DOHH2 (cell line): ENCODE measurements around the gene RRP8.

Experiments
- H3F3A ChIP-seq: fragments of 200-600 bp; sonication (generic), shearing (Covaris generic); 2 replicates; pipeline ENCODE4 v1.6.0; 2016; ENCODE audit warnings: antibody characterized with exemption, mild to moderate bottlenecking; ENCODE audit not compliant: control insufficient read depth, insufficient read depth
- H3K27ac ChIP-seq: fragments of 200-600 bp; sonication (generic); 2 replicates; pipeline ENCODE4 v1.5.1; 2014; ENCODE audit warnings: low read depth, mild to moderate bottlenecking, low read length, moderate library complexity
- H3K27me3 ChIP-seq: fragments of 200-600 bp; sonication (generic); 2 replicates; pipeline ENCODE4 v1.6.1; 2014; ENCODE audit warnings: mild to moderate bottlenecking, low read length, mixed read lengths; ENCODE audit not compliant: control insufficient read depth
- H3K36me3 ChIP-seq: fragments of 200-600 bp; sonication (generic); 2 replicates; pipeline ENCODE4 v1.6.1; 2014; ENCODE audit warnings: mild to moderate bottlenecking, low read length, moderate library complexity, mixed read lengths; ENCODE audit not compliant: control insufficient read depth
- H3K4me1 ChIP-seq: fragments of 200-600 bp; sonication (generic); 2 replicates; pipeline ENCODE4 v1.6.1; 2014; ENCODE audit warnings: mild to moderate bottlenecking, low read length, mixed read lengths; ENCODE audit not compliant: control insufficient read depth
- H3K4me2 ChIP-seq: fragments of 200-600 bp; sonication (generic); 2 replicates; pipeline ENCODE4 v1.6.0; 2014; ENCODE audit warnings: mild to moderate bottlenecking, low read length, moderate library complexity
- H3K4me3 ChIP-seq: fragments of 200-600 bp; sonication (generic); 2 replicates; pipeline ENCODE4 v1.5.1; 2014; ENCODE audit warnings: mild to moderate bottlenecking, low read length, mixed read lengths
- H3K79me2 ChIP-seq: fragments of 200-600 bp; sonication (generic); 2 replicates; pipeline ENCODE4 v1.6.1; 2014; ENCODE audit warnings: mild to moderate bottlenecking, low read length, mixed read lengths; ENCODE audit not compliant: control insufficient read depth
- H3K9me2 ChIP-seq: fragments of 200-600 bp; sonication (generic); replicated peaks from 2 replicates; pipeline ENCODE4 v1.6.1; 2014; ENCODE audit warnings: mild to moderate bottlenecking, low read length, mixed read lengths; ENCODE audit not compliant: control insufficient read depth
- H3K9me3 ChIP-seq: fragments of 200-600 bp; sonication (generic); 2 replicates; pipeline ENCODE4 v1.6.1; 2014; ENCODE audit warnings: antibody characterized with exemption, low read length, mixed read lengths; ENCODE audit not compliant: control insufficient read depth, insufficient read depth
- H4K20me1 ChIP-seq: fragments of 200-600 bp; sonication (generic); 2 replicates; pipeline ENCODE4 v1.6.0; 2014; ENCODE audit warnings: low read depth, mild to moderate bottlenecking, antibody characterized with exemption, low read length, moderate library complexity; ENCODE audit not compliant: control insufficient read depth, insufficient read depth
- CTCF ChIP-seq: fragments of 200-600 bp; sonication (generic); IDR thresholded peaks from one replicate; pipeline ENCODE4 v1.5.1; 2014; ENCODE audit warnings: antibody characterized with exemption, mild to moderate bottlenecking, low read depth, low read length; ENCODE audit not compliant: poor library complexity, severe bottlenecking
- EZH2phosphoT487 ChIP-seq: fragments of 200-600 bp; sonication (generic); IDR thresholded peaks from 2 replicates; pipeline ENCODE4 v1.6.1; 2017; ENCODE audit warnings: borderline replicate concordance, mild to moderate bottlenecking, antibody characterized with exemption, low read length, moderate library complexity, mixed read lengths

RRP8 gene

DNA sequence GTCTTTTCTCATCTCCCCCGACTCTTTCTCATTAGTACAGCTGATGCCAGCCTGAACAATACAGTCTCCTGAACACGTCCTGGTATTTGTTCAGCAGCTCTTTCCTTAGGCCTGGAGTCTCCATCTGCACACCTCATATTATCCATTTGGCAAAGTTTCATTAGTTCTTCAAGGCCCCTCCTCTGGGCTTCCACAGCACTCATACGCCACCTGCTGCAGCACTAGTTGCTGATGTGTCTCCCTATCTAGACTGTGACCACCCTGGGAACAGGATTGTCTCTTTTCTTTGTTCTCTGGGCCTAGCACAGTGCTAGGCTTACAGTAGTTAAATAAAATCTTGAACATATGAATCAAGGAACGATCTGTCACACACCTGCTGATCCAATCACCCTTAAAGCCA, 35.0 kb upstream of the RRP8 start:
- H3K27ac ChIP-seq = no peak overlapping the region
- H4K20me1 ChIP-seq = no peaks in the 10 kb centered on the region
- no peak for TF ChIP-seq EZH2phosphoT487
- TF ChIP-seq CTCF = no peak
- no peaks in the 10 kb centered on the region for H3K79me2 ChIP-seq
- no peaks in the 10 kb centered on the region for H3K4me1 ChIP-seq
- no peaks in the 10 kb centered on the region for H3K36me3 ChIP-seq
- no peaks in the 10 kb centered on the region for H3K27me3 ChIP-seq
- H3K4me3 ChIP-seq = no peak overlapping the region
- H3K9me2 ChIP-seq = no peaks in the 10 kb centered on the region
- H3K4me2 ChIP-seq = no peak overlapping the region
- no peaks in the 10 kb centered on the region for H3F3A ChIP-seq
- no peaks in the 10 kb centered on the region for H3K9me3 ChIP-seq

- H3K27me3 ChIP-seq = no peaks in the 10 kb centered on the region
- H3K79me2 ChIP-seq = no peaks in the 10 kb centered on the region
- no peak overlapping the region for H3K4me3 ChIP-seq
- H3K4me1 ChIP-seq = no peaks in the 10 kb centered on the region
- H4K20me1 ChIP-seq = no peaks in the 10 kb centered on the region
- H3K36me3 ChIP-seq = no peaks in the 10 kb centered on the region
- H3K9me3 ChIP-seq = no peaks in the 10 kb centered on the region
- H3K9me2 ChIP-seq = no peaks in the 10 kb centered on the region
- TF ChIP-seq CTCF (no peak), EZH2phosphoT487 (no peak)
- H3K4me2 ChIP-seq = no peak overlapping the region
- no peak overlapping the region for H3K27ac ChIP-seq
- H3F3A ChIP-seq = no peaks in the 10 kb centered on the region
Observed at GRCh38 chr11:6637871-6638270, 34.5 kb upstream of the RRP8 start.

DNA sequence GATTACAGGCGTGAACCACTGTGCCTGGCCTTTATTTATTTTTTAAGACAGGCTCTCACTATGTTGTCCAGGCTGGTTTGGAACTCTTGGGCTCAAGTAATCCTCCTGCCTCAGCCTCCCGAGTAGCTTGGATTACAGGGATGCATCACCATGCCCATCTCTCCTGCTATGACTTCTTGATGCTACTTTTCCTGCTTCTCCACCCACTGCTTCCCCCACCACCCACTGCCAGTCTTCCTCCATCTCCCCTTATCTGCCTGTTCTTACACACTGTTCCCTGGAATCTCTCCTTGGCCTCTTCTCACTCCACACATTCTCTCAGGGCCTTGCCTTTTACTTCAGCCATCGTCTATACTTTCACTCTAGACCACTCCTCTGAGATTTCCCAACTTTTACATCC, 33.1 kb upstream of the RRP8 start:
- H4K20me1 ChIP-seq = no peaks in the 10 kb centered on the region
- H3K9me2 ChIP-seq = no peaks in the 10 kb centered on the region
- H3K9me3 ChIP-seq = no peaks in the 10 kb centered on the region
- no peak overlapping the region for H3K4me2 ChIP-seq
- H3K27ac ChIP-seq = no peak overlapping the region
- H3F3A ChIP-seq = no peaks in the 10 kb centered on the region
- no peaks in the 10 kb centered on the region for H3K79me2 ChIP-seq
- H3K4me1 ChIP-seq = no peaks in the 10 kb centered on the region
- no peaks in the 10 kb centered on the region for H3K36me3 ChIP-seq
- no peak overlapping the region for H3K4me3 ChIP-seq
- H3K27me3 ChIP-seq = no peaks in the 10 kb centered on the region
- TF ChIP-seq EZH2phosphoT487 = no peak
- no peak for TF ChIP-seq CTCF
